HG03175 (cell line): ENCODE measurements around the gene PPP4R3B.
"Not testable (repeated sequence)": the region's sequence is repeated elsewhere in the genome, so short reads cannot be mapped to it uniquely, and the experiment has no call there.

Experiments
- ATAC-seq: cut with Tn5 transposase; IDR thresholded peaks from one replicate; pipeline ENCODE4 v1.9.1; 2021; ENCODE audit warnings: mild to moderate bottlenecking, moderate library complexity; ENCODE audit not compliant: unreplicated experiment

Gene PPP4R3B

GRCh38 chr2:55596795-55597194 is 20.6 kb downstream of the PPP4R3B start:
- ATAC-seq = not testable (repeated sequence)

- ATAC-seq = no peak
These were observed 21.9 kb downstream of the PPP4R3B start for GRCh38 chr2:55595536-55595935.

DNA sequence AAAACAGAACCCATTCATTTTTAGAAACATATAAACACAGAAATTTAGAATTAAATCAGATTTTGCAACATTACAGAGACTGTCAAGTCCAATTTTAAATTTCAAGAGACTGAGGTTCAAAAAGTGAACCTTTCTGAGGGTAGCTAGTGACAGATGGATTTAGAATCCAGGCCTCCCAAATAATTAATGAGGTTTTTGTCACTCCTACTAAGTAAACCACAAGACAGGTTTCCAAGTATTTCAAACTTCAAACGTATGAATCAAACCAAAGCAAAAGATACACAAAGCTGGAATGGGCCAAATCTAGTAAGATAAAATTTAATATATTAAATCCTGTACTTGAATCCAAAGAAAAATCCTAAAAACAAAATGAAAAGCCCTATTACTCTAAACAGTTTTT is 25.3 kb downstream of the PPP4R3B start:
- no peak for ATAC-seq

DNA sequence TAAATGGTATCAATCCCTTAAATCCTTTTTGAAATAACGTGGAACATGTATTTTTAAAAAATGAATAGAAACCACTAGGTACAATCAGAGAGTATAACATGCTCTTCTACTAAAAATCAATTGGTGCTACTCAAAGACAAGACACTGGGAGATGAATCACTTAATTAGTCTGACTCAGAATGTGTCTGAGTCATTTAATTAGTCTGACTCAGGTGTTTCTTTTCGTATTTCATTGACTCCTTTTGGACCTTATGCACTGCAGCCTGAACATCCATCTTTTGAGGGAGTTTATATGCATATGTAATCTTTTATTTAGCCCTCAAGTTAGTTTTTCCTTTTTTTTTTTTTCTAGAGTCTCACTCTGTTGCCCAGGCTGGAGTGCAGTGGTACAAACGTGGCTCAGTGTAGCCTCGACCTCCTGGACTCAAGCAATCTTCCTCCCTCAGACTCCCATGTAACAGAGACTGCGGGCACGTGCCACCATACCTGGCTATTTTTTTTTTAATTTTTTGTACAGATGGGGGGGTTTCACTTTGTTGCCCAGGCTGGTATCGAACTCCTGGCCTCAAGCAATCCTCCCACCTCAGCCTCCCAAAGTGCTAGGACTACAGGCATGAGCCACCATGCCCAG is 26.5 kb downstream of the PPP4R3B start:
- ATAC-seq = peak; percentile 59

- ATAC-seq = no peak
These were observed 31.9 kb downstream of the PPP4R3B start for GRCh38 chr2:55585451-55586080.

DNA sequence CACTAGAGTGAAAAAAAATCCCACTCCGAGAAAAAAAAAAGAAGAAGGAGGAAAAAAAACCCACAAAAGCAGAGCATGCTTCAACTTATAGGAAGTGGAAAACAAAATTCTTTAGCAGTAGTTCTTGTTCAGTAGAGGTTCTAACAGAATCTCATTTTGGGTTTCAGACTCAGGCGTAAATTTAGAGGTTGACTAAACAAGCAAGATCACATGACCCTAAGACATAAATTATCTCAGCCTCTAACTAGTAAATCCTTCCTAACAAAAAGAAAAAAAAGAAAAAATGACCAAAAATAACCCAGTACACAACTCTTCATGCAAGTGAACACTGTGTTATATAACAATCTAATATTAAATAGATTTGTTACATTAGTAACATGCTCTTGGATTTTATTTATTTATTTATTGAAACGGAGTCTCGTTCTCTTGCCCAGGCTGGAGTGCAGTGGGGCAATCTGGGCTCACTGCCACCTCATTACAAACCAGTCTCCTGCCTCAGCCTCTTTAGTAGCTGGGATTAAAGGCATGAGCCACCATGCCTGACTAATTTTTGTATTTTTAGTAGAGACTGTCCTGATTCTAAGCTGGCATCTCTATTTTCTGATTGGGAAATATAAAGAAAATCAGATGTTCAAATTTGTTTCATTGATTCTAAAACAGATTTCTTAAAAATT is 35.4 kb downstream of the PPP4R3B start:
- ATAC-seq = no peak

DNA sequence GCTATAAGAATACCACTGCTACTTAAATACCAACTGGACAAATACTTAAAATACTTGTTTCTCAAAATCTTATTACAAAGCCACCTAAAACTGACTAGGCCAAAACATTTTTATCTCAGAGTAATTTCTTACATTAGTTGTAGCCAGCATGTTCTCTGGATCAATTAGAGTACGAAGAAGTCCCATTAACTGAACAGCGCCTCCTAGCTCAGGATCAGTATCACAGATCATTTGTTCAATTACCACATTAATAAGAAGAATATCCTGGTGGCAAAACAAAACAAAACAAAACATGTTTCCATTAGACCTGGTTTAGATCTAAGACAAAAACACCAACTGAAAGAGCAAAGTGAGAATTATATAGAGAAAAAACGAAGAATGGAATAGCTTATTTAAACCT is 36.0 kb downstream of the PPP4R3B start:
- ATAC-seq = no peak

GRCh38 chr2:55569002-55569401 is 48.4 kb downstream of the PPP4R3B start:
- ATAC-seq = not testable (repeated sequence)

- no peak for ATAC-seq
These were observed 50.1 kb downstream of the PPP4R3B start for GRCh38 chr2:55567298-55567697.

DNA sequence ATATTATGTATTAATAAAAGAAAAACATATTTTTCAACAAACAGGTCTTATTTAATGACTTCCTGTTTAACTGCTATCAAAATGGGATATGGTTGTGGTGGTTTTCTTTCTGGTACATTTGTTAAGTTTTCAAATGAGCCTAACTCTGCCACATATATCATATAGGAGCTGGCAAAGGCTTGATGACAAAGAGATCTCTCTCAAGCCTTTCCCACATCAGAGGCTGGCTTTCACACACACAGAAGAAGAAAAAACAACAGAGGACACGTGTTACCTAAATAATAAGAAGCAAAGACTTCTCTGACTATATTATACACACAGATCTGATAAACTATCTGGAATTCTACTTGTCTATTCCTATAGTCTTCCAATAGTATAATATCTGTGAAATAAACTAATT is 51.8 kb downstream of the PPP4R3B start:
- ATAC-seq = no peak

- ATAC-seq = no peak
These were observed 56.6 kb downstream of the PPP4R3B start for GRCh38 chr2:55560855-55561254.

- no peak for ATAC-seq
These were observed 60.6 kb downstream of the PPP4R3B start for GRCh38 chr2:55556809-55557208.

- ATAC-seq = no peak
These were observed 61.4 kb downstream of the PPP4R3B start for GRCh38 chr2:55555977-55556376.

DNA sequence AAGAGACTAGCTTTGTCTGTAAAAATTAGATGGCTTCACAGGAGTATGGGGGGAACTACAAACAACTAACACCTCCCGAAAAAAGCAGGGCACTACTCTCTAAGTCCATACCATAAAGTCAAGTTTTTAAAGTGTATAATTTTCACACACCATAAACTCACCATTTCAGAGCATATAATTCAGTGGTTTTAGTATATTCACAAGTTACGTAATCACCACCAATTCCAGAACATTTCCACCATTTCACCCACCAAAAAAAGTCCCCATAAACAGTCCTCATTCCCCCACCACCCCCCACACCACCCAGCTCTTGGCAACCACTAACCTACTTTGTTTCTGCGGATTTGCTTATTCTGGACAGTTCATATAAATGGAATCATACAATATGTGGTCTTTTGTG is 64.1 kb downstream of the PPP4R3B start:
- ATAC-seq = no peak

GRCh38 chr2:55550368-55551102 is 66.9 kb downstream of the PPP4R3B start:
- no peak for ATAC-seq

- not testable (repeated sequence) for ATAC-seq
These were observed 69.7 kb downstream of the PPP4R3B start for GRCh38 chr2:55547679-55548078.

- ATAC-seq = no peak
These were observed 70.4 kb downstream of the PPP4R3B start for GRCh38 chr2:55547001-55547400.

DNA sequence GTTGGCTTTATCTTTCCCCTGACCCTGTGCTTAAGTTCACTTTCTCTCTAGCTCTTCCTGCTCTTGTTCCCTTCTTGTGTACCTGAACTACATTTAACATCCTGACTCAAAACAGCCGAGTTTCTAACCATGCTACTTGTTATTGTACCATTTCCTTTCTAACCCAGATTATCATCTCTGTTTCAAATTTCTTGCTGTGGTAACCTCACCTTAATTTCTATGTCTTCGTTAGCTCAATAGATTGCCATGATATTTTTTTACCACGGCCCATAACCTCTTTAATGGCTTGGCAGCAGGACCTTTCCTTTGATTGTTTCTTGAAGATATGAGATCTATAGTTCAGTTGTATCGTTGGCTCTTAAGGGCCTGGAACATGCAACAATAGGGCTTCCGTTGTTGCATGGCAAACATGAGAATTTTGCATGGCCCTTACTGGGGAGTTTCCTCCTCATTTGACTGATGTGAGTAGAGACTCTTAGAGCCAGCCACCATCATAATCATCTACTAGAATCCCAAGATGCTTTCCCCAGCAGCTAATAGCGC is 86.8 kb downstream of the PPP4R3B start:
- no peak for ATAC-seq

DNA sequence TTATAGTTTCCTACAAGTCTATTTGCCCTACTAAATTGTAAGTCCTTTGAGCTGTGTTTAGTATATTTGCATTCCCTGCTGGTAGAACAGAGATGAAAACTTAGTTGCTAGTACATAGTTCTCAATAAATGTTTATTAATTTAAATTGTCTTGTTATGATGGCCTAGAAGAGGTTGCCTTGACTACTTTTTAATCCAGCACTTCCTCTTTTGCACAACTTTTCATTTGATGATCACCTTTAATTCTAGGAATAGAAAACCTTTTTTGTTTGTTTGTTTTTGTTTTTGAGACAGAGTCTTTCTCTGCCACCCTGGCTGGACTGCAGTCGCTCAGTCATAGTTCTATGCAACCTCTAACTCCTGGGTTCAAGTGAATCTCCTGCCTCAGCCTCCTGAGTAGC is 91.2 kb downstream of the PPP4R3B start:
- ATAC-seq = no peak

GRCh38 chr2:55524884-55525437 is 92.5 kb downstream of the PPP4R3B start:
- no peak for ATAC-seq
